NB4 (cell line): Measurements from ENCODE around the gene MUC5B.

Source experiments
- CTCF ChIP-seq: IDR thresholded peaks from one replicate; pipeline ENCODE4 v1.5.1; 2012; ENCODE audit warnings: low read depth, low read length
- MAX ChIP-seq: IDR thresholded peaks from 2 replicates; pipeline ENCODE4 v1.6.1; 2011; ENCODE audit warnings: low read depth, low read length
- MYC ChIP-seq: IDR thresholded peaks from 2 replicates; pipeline ENCODE4 v1.6.1; 2011; ENCODE audit warnings: low read depth, low read length
- POLR2A ChIP-seq: IDR thresholded peaks from 2 replicates; pipeline ENCODE4 v1.6.1; 2011; ENCODE audit warnings: mild to moderate bottlenecking; ENCODE audit not compliant: insufficient read length; ENCODE audit errors: extremely low read depth

GRCh38 chr11:1181853-1182535 is 40.9 kb upstream of the MUC5B start:
- TF ChIP-seq CTCF, result no peak
- no peak for TF ChIP-seq POLR2A
- no peak for TF ChIP-seq MAX
- no peak for TF ChIP-seq MYC
